A673 (cell line): Measurements from ENCODE around the gene GALNT10. TPM values are rescaled to one million over a fixed set of nuclear protein-coding genes. Genes with fewer than 3 reads are reported as not detected.

Source experiments
- BruUV-seq: library from RNA; stranded (reverse); fragments of 400-500 nt; replicated peaks from 2 replicates; lab custom pipeline; 2021; lab: Mats Ljungman, UMichigan
- CTCF ChIA-PET: fragments of 300-600 bp; sonication (Branson Sonifier 250); formaldehyde crosslinking; loops from one replicate; lab custom pipeline; 2022; ENCODE audit warnings: antibody characterized with exemption; lab: Charles Lee
- POLR2A ChIA-PET: fragments of 300-600 bp; sonication (Branson Sonifier 250); formaldehyde crosslinking; loops from one replicate; lab custom pipeline; 2022; ENCODE audit warnings: antibody characterized with exemption; ENCODE audit not compliant: low non-redundant PET; lab: Charles Lee
- DNase-seq: peaks from one replicate; pipeline ENCODE4 v3.0.0-alpha.2; 2015; ENCODE audit warnings: low spot score
- H3K27ac ChIP-seq: fragments of 200-600 bp; sonication (generic); 2 replicates; pipeline ENCODE4 v1.5.1; 2016; ENCODE audit warnings: mixed run types, low read depth, mild to moderate bottlenecking, mixed read lengths, antibody characterized with exemption, low read length; ENCODE audit not compliant: poor library complexity, severe bottlenecking
- H3K27me3 ChIP-seq: fragments of 200-600 bp; sonication (generic); replicated peaks from 2 replicates; pipeline ENCODE4 v1.6.1; 2017; ENCODE audit warnings: mixed run types, low read depth, mild to moderate bottlenecking, mixed read lengths, antibody characterized with exemption, low read length; ENCODE audit not compliant: insufficient read depth, poor library complexity
- H3K36me3 ChIP-seq: fragments of 200-600 bp; sonication (generic); 2 replicates; pipeline ENCODE4 v1.6.1; 2016; ENCODE audit warnings: mixed run types, mild to moderate bottlenecking, mixed read lengths, antibody characterized with exemption, low read length; ENCODE audit not compliant: insufficient read depth, poor library complexity, severe bottlenecking
- H3K4me1 ChIP-seq: fragments of 200-600 bp; sonication (generic); 2 replicates; pipeline ENCODE4 v1.6.1; 2017; ENCODE audit warnings: mixed run types, mild to moderate bottlenecking, mixed read lengths, antibody characterized with exemption, low read length; ENCODE audit not compliant: insufficient read depth, poor library complexity, severe bottlenecking
- H3K4me3 ChIP-seq: fragments of 200-600 bp; sonication (generic); 2 replicates; pipeline ENCODE4 v1.5.1; 2016; ENCODE audit warnings: low read depth, mixed run types, mild to moderate bottlenecking, mixed read lengths, low read length; ENCODE audit not compliant: poor library complexity, severe bottlenecking
- H3K9me3 ChIP-seq: fragments of 200-600 bp; sonication (generic); 2 replicates; pipeline ENCODE4 v1.6.1; 2016; ENCODE audit warnings: mixed run types, low read depth, mild to moderate bottlenecking, mixed read lengths, antibody characterized with exemption, low read length; ENCODE audit not compliant: poor library complexity, severe bottlenecking
- EZH2 ChIP-seq: fragments of 200-600 bp; sonication (generic); IDR thresholded peaks from 2 replicates; pipeline ENCODE4 v1.6.1; 2017; ENCODE audit warnings: borderline replicate concordance, low read depth, mild to moderate bottlenecking, mixed read lengths, antibody characterized with exemption, low read length; ENCODE audit not compliant: poor library complexity, severe bottlenecking
- intact Hi-C: fragments of 100-400 bp; cut with micrococcal nuclease; formaldehyde crosslinking; loops from one replicate; pipeline ENCODE4 v1.10.0; 2022; ENCODE audit not compliant: unreplicated experiment
- total RNA-seq: library from RNA; stranded (reverse); gene quantifications from 2 replicates; pipeline ENCODE4 v1.2.3, GENCODE V29; 2021
- TF ChIP-seq, protein P1 (sequence below): fragments of 300-800, 200-600 bp; sonication (generic); conservative IDR thresholded peaks from 2 replicates; pipeline ENCODE4 v1.5.1; 2017; ENCODE audit warnings: low read depth, mild to moderate bottlenecking, antibody characterized with exemption, low read length, moderate library complexity, mixed read lengths

The GALNT10 gene
- total RNA-seq, 1 experiment from 2014 or later: 17.9 TPM

DNA sequence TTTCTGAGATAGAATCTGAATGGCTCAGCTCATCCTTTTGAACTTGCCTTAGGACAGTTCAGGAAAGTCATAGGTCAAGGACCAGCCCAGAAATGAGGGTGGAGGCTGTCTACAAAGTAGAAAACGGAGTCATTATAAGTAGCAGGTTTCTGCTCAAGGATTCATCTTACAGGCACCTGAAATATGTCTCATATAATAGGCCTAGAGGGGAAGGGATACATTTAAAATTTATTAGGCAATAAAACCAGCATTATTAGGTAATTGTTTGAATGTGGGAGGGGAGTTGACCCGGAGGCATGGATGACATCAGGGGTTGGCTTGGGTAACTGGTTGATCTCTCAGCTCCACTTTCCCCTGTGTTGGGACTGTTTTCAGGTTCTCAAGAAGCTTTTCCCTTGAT lies 11.9 kb upstream of the GALNT10 start:
- TF ChIP-seq, protein P1, sequence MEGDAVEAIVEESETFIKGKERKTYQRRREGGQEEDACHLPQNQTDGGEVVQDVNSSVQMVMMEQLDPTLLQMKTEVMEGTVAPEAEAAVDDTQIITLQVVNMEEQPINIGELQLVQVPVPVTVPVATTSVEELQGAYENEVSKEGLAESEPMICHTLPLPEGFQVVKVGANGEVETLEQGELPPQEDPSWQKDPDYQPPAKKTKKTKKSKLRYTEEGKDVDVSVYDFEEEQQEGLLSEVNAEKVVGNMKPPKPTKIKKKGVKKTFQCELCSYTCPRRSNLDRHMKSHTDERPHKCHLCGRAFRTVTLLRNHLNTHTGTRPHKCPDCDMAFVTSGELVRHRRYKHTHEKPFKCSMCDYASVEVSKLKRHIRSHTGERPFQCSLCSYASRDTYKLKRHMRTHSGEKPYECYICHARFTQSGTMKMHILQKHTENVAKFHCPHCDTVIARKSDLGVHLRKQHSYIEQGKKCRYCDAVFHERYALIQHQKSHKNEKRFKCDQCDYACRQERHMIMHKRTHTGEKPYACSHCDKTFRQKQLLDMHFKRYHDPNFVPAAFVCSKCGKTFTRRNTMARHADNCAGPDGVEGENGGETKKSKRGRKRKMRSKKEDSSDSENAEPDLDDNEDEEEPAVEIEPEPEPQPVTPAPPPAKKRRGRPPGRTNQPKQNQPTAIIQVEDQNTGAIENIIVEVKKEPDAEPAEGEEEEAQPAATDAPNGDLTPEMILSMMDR: no peak
- no peak for TF ChIP-seq EZH2
- BruUV-seq: no TSS peak
- H3K27me3 ChIP-seq: no peaks in the 10 kb centered on the region
- POLR2A ChIA-PET: no interaction called here
- no peak overlapping the region for H3K27ac ChIP-seq
- no peak for DNase-seq
- intact Hi-C loops: no loop called here
- CTCF ChIA-PET: interaction anchor here (0.9 kb wide), 1 partner anchor 107 kb away, joined by 3 read pairs; no protein-coding TSS in a partner anchor
- no peaks in the 10 kb centered on the region for H3K36me3 ChIP-seq
- H3K4me3 ChIP-seq: no peak overlapping the region
- H3K9me3 ChIP-seq: no peaks in the 10 kb centered on the region
- peaks cover 3% of the 10 kb centered on the region for H3K4me1 ChIP-seq

DNA sequence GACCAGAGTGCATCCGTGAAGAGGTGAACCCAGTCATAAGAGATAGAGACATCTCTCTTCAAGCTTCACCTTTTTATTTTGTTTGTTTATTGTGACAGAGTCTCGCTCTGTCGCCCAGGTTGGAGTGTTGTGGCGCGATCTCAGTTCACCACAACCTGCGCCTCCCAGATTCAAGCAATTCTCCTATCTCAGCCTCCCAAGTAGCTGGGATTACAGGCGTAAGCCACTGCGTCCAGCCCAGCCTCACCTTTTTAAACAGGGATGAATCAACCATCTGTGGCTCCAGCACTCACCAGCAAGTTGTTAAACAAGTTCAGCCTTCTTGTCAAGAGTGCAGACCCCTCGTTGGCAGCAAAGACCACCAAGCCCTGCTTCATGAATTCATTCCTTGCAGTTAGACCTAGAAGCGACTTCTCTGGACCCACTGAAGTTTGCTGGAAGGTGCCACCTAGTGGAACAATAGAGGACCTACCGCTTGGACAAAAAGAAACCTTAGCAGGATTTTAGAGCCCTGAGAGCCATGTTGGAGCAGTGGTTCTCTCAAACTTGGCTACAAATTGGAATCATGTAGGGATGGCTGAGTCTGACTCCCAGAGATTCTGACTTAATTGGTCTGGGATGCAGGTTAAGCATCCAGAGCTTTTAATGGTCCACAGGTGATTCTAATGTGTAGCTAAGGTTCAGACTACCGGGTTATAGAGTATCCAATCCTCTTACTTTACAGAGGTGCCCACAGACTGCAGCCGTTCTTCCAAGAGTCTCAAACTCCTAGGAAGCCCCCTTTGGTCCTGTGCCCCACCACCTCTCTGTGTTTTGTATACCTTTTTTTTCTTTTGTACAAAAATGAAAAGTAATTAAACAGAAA lies 10.5 kb upstream of the GALNT10 start:
- ChIA-PET CTCF (interaction anchor here (1.0 to 3.0 kb wide), 4 partner anchors 11 to 225 kb away, joined by 3 to 29 read pairs (median 4); no protein-coding TSS in a partner anchor), POLR2A (no interaction called here)
- TF ChIP-seq, protein P1: peak; percentile 76
- no peak for TF ChIP-seq EZH2
- H3K4me3 ChIP-seq: no peak overlapping the region
- BruUV-seq: no TSS peak
- intact Hi-C loops: loop anchor here (1.0 to 5.0 kb wide), 2 partner anchors 108 to 208 kb away; no protein-coding TSS in a partner anchor
- peak; percentile 76 for DNase-seq
- no peaks in the 10 kb centered on the region for H3K27me3 ChIP-seq
- H3K9me3 ChIP-seq: no peaks in the 10 kb centered on the region
- no peak overlapping the region for H3K27ac ChIP-seq
- no peaks in the 10 kb centered on the region for H3K4me1 ChIP-seq
- no peaks in the 10 kb centered on the region for H3K36me3 ChIP-seq

DNA sequence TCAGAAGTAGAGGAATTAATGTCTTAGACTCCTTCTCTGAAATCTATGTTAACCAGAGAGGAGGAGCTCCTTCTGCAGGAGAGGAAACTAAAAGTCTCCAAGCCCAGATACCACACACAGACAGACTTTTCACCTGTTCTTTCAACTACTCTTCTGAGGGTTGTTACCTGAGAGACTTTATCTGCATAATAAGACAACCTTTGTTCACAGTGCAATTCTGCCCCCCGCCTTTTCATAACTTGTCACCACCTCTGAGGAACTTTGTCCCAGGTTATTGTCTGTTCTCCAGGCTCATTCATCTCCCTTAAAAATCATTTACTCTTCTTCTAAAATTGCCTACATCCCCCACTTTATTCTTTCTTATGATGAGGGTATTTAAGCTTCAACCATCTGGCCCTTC lies 9.4 kb upstream of the GALNT10 start:
- no peaks in the 10 kb centered on the region for H3K36me3 ChIP-seq
- POLR2A ChIA-PET: no interaction called here
- TF ChIP-seq EZH2: no peak
- TF ChIP-seq, protein P1: no peak
- H3K9me3 ChIP-seq: no peaks in the 10 kb centered on the region
- CTCF ChIA-PET: interaction anchor here (0.7 to 3.0 kb wide), 2 partner anchors 12 to 108 kb away, joined by 3 to 29 read pairs; no protein-coding TSS in a partner anchor
- H3K27ac ChIP-seq: no peak overlapping the region
- no TSS peak for BruUV-seq
- intact Hi-C loops: loop anchor here (5.0 kb wide), 1 partner anchor 209 kb away; no protein-coding TSS in a partner anchor
- no peaks in the 10 kb centered on the region for H3K27me3 ChIP-seq
- H3K4me3 ChIP-seq: no peak overlapping the region
- DNase-seq: no peak
- H3K4me1 ChIP-seq: no peaks in the 10 kb centered on the region
